Loucy (cell line): Measurements from ENCODE around the gene TDRD1.

Experiments used
- EZH2phosphoT487 ChIP-seq: fragments of 200-600 bp; IDR thresholded peaks from 2 replicates; pipeline ENCODE4 v1.6.1; 2018; ENCODE audit warnings: antibody characterized with exemption, mild to moderate bottlenecking, moderate library complexity, borderline replicate concordance
- TF ChIP-seq, protein P1 (sequence below): fragments of 200-600 bp; sonication (generic); conservative IDR thresholded peaks from 2 replicates; pipeline ENCODE4 v1.5.1; 2014; ENCODE audit warnings: mild to moderate bottlenecking, antibody characterized with exemption, low read length

- TF ChIP-seq, protein P1, sequence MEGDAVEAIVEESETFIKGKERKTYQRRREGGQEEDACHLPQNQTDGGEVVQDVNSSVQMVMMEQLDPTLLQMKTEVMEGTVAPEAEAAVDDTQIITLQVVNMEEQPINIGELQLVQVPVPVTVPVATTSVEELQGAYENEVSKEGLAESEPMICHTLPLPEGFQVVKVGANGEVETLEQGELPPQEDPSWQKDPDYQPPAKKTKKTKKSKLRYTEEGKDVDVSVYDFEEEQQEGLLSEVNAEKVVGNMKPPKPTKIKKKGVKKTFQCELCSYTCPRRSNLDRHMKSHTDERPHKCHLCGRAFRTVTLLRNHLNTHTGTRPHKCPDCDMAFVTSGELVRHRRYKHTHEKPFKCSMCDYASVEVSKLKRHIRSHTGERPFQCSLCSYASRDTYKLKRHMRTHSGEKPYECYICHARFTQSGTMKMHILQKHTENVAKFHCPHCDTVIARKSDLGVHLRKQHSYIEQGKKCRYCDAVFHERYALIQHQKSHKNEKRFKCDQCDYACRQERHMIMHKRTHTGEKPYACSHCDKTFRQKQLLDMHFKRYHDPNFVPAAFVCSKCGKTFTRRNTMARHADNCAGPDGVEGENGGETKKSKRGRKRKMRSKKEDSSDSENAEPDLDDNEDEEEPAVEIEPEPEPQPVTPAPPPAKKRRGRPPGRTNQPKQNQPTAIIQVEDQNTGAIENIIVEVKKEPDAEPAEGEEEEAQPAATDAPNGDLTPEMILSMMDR: no peak
- TF ChIP-seq EZH2phosphoT487: no peak
Measured at GRCh38 chr10:114131094-114131493, 48.1 kb upstream of the TDRD1 start.
